ENCODE data around the gene NPAS3. TPM values are rescaled to one million over a fixed set of nuclear protein-coding genes. Genes with fewer than 3 reads are reported as not detected.

The NPAS3 gene
- polyA plus RNA-seq, 2 of the 4 experiments (the other 2 are of a cell fraction): not detected

DNA sequence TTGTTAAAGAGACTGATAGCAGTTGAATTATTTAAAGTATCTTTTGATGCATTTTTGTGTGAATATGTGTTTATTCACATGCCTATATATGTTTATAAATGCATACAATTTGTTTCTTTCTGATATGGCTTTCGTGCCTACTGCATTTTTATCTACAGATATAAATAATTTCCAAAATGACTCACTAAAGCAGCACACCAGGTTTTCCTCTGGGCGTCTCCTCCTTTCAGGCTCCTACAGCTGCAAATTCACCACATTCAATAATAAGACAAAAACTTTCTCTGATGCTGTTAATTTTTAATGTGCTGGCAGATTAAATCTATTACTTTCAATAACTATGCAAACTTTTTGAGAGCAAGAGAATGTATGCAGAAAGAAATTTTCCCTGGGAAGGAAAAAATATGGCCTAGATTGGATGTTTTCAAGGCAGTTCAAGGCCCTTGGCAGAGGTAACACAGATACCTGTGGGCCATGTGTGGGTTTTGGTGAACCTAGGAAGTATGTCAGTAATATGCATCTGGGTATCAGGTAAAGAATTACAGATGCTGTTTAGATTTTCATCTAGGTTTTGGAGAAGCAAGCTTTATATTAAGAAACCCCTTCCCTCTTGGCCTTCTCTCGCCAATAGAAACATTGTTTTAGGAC lies 630.4 kb downstream of the NPAS3 start:
- H3K4me1 ChIP-seq: no peaks in the 10 kb centered on the region
- no peak for ATAC-seq
- H3K9me3 ChIP-seq: no peaks in the 10 kb centered on the region
- no peak for DNase-seq (ENCODE audit: low read depth in 1 of 2, low spot score in 1 of 2)
- ChIA-PET POLR2A (no interaction called here), CTCF (no interaction called here)
- no peak for FAIRE-seq
- TF ChIP-seq ATOH8 (CRISPR knock-in tag; IDR thresholded peaks at IDR 0.05; ENCODE audit: low read depth) (no peak), PHF8 (IDR thresholded peaks at IDR 0.05; ENCODE audit: borderline replicate concordance, low read depth) (no peak), CEBPB (IDR thresholded peaks at IDR 0.05) (no peak), NR3C1 (IDR thresholded peaks at IDR 0.05) (no peak), HEYL (CRISPR knock-in tag; IDR thresholded peaks at IDR 0.05) (no peak), CBX8 (IDR thresholded peaks at IDR 0.05) (no peak), RNF2 (IDR thresholded peaks at IDR 0.05; ENCODE audit: borderline replicate concordance, low read depth) (no peak), ESRRA (IDR thresholded peaks at IDR 0.05; ENCODE audit: borderline replicate concordance, low read length) (no peak), MAFK (IDR thresholded peaks at IDR 0.05; ENCODE audit: partially characterized antibody) (no peak), JUN (IDR thresholded peaks at IDR 0.05) (no peak), NFE2L2 (conservative IDR thresholded peaks at IDR 0.05; ENCODE audit: low read length) (no peak), MYC (IDR thresholded peaks at IDR 0.05; ENCODE audit: borderline replicate concordance, low read length) (no peak), CHD4 (IDR thresholded peaks at IDR 0.05; ENCODE audit: borderline replicate concordance) (no peak), ELK1 (IDR thresholded peaks at IDR 0.05; ENCODE audit: low read depth, low read length) (no peak), HOXB5 (CRISPR knock-in tag; IDR thresholded peaks at IDR 0.05) (no peak), ZNF302 (CRISPR knock-in tag; IDR thresholded peaks at IDR 0.05) (no peak)
- TF ChIP-seq, protein P1, sequence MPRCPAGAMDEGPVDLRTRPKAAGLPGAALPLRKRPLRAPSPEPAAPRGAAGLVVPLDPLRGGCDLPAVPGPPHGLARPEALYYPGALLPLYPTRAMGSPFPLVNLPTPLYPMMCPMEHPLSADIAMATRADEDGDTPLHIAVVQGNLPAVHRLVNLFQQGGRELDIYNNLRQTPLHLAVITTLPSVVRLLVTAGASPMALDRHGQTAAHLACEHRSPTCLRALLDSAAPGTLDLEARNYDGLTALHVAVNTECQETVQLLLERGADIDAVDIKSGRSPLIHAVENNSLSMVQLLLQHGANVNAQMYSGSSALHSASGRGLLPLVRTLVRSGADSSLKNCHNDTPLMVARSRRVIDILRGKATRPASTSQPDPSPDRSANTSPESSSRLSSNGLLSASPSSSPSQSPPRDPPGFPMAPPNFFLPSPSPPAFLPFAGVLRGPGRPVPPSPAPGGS (IDR thresholded peaks at IDR 0.05): no peak
- 8% methylated on average over 3 of the region's 3 CpGs for WGBS (ENCODE audit: missing lambda C conversion rate)
- no peak overlapping the region for H3K4me2 ChIP-seq
- H3K27ac ChIP-seq: no peak overlapping the region
- H3K4me3 ChIP-seq: no peak overlapping the region

DNA sequence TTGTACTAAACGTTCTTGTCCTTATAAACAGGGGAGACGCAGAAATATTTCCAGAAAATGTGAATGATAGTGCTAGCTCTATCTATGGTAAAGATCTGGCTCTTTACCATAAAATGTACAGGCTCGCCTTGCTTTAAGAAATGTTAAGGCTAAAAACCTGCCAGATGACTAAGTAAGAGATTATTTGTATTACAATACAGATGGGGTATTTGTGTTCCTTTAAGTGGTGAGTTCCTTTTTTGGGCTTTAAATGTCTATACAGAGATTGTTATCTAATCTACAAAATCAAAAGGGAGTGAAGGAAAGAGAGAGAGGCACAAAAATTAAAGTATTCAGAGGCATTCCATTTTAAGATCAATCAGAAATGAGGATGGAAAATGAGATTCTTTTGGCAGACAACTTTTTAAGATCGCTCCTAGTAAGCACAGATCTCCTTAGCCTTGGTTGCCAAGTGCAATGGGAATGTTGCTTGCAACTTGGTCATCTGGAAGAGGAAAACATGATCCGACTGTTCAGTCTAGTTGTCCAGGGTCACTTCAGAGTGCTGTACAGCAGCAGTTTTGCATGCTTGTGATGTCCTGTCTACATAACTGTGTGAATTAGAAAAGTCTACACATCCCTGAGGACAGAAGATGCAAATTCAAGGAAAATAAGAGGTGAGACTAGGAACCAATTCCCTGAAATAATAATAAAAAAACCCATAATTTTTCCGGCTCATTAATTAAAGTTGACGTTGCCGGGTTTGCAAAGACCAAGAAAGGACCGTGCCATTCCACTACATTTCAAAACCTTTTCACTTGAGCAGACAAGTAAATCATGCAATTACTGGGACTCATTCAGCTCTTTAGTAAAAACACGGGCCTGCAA lies 631.4 kb downstream of the NPAS3 start:
- ATAC-seq: no peak
- ChIA-PET POLR2A (no interaction called here), CTCF (no interaction called here)
- FAIRE-seq: no peak
- H3K4me3 ChIP-seq: no peak overlapping the region
- 29% methylated on average over 10 of the region's 10 CpGs for WGBS (ENCODE audit: missing lambda C conversion rate)
- no peaks in the 10 kb centered on the region for H3K9me3 ChIP-seq
- no peaks in the 10 kb centered on the region for H3K4me1 ChIP-seq
- no peak overlapping the region for H3K4me2 ChIP-seq
- no peak overlapping the region for H3K27ac ChIP-seq
- TF ChIP-seq RNF2 (IDR thresholded peaks at IDR 0.05; ENCODE audit: borderline replicate concordance, low read depth): no peak
- TF ChIP-seq MAFK (IDR thresholded peaks at IDR 0.05; ENCODE audit: partially characterized antibody): no peak
- DNase-seq (ENCODE audit: low read depth in 1 of 2, low spot score in 1 of 2): no peak

DNA sequence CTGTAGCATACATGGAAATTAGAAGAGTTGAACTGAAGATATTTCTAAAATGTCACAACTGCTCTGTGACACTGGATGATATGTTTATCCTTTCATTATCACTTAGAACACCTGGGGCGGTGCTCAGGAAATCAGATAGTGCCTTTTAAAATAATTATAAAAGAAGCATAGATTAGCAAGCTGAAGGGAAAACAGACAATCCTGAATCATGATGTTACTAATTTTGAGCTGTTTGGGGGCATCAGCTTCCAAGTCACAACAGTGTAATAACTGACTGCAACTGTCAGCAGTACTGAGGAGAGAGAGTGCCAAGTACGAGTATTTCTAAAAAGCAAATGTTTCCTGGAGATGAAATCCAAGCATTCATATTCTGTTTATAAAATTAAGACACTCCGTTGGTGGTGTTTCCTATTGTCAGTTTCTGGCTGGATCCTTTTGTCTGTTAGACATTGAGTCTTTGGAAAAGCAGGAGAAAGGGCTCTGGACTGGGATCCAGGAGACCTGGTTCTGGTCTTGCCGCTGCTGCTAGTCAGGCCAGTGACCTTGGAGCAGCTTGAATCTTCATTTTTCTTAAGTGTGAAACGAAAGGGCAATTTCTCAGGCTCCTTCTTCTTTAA lies 632.1 kb downstream of the NPAS3 start:
- no peak overlapping the region for H3K4me3 ChIP-seq
- ChIA-PET POLR2A (no interaction called here), CTCF (no interaction called here)
- FAIRE-seq: no peak
- no peak for DNase-seq (ENCODE audit: low read depth in 1 of 2, low spot score in 1 of 2)
- whole genome bisulfite sequencing (ENCODE audit: missing lambda C conversion rate): 10% methylated on average over 5 of the region's 5 CpGs
- TF ChIP-seq EHMT2 (IDR thresholded peaks at IDR 0.05; ENCODE audit: low read depth): no peak
- TF ChIP-seq FOSL2 (IDR thresholded peaks at IDR 0.05): no peak
- no peak for TF ChIP-seq FOSL2 (CRISPR knock-in tag; IDR thresholded peaks at IDR 0.05)
- TF ChIP-seq HOXA7 (CRISPR knock-in tag; IDR thresholded peaks at IDR 0.05): no peak
- no peak for TF ChIP-seq JUNB (IDR thresholded peaks at IDR 0.05)
- no peak for TF ChIP-seq CBX8 (IDR thresholded peaks at IDR 0.05)
- TF ChIP-seq HDAC2 (IDR thresholded peaks at IDR 0.05): no peak
- no peak for TF ChIP-seq BHLHE40 (IDR thresholded peaks at IDR 0.05; ENCODE audit: low read depth, low read length)
- no peak for TF ChIP-seq RARB (CRISPR knock-in tag; IDR thresholded peaks at IDR 0.05)
- no peak for TF ChIP-seq POLR2AphosphoS2 (conservative IDR thresholded peaks at IDR 0.05; ENCODE audit: low read length)
- TF ChIP-seq RNF2 (IDR thresholded peaks at IDR 0.05; ENCODE audit: borderline replicate concordance, low read depth): no peak
- no peak for TF ChIP-seq GATA3 (IDR thresholded peaks at IDR 0.05; ENCODE audit: borderline replicate concordance)
- no peak for TF ChIP-seq MYC (IDR thresholded peaks at IDR 0.05; ENCODE audit: borderline replicate concordance, low read length)
- TF ChIP-seq ATOH8 (CRISPR knock-in tag; IDR thresholded peaks at IDR 0.05; ENCODE audit: low read depth): no peak
- no peaks in the 10 kb centered on the region for H3K9me3 ChIP-seq
- H3K4me2 ChIP-seq: no peak overlapping the region
- no peak overlapping the region for H3K27ac ChIP-seq
- no peak for ATAC-seq
- no peaks in the 10 kb centered on the region for H3K4me1 ChIP-seq

Data from A549 (cell line).